Central memory CD8-positive, alpha-beta T cell (primary cell): ENCODE measurements around the gene FOLR2.

Experiments used
- ATAC-seq: fragments of 150-1000 bp; cut with Tn5 transposase; replicated peaks from 2 replicates; pipeline ENCODE4 v1.10.0; 2022; ENCODE audit warnings: mild to moderate bottlenecking, moderate FRiP score, moderate number of reproducible peaks; ENCODE audit not compliant: poor library complexity, severe bottlenecking; ENCODE audit errors: extremely low read depth
- DNase-seq, 2 donors: peaks; one replicate each; pipeline ENCODE4 v3.0.0; 2021; ENCODE audit warnings: low spot score in 2 of 2
- H3K27ac Mint-ChIP-seq: one replicate; pipeline ENCODE4 v1.8.0; 2022; ENCODE audit warnings: low read depth, mild to moderate bottlenecking, moderate library complexity, mixed read lengths
- H3K27me3 Mint-ChIP-seq: one replicate; pipeline ENCODE4 v1.8.0; 2022; ENCODE audit warnings: mixed read lengths
- H3K36me3 Mint-ChIP-seq: one replicate; pipeline ENCODE4 v1.8.0; 2022; ENCODE audit warnings: mild to moderate bottlenecking, moderate library complexity, mixed read lengths; ENCODE audit not compliant: insufficient read depth
- H3K4me1 Mint-ChIP-seq: one replicate; pipeline ENCODE4 v1.8.0; 2022; ENCODE audit warnings: mixed read lengths
- H3K4me3 Mint-ChIP-seq: one replicate; pipeline ENCODE4 v1.8.0; 2022; ENCODE audit warnings: mild to moderate bottlenecking, moderate library complexity, mixed read lengths
- H3K9me3 Mint-ChIP-seq: one replicate; pipeline ENCODE4 v1.8.0; 2022; ENCODE audit warnings: mixed read lengths

Gene FOLR2

DNA sequence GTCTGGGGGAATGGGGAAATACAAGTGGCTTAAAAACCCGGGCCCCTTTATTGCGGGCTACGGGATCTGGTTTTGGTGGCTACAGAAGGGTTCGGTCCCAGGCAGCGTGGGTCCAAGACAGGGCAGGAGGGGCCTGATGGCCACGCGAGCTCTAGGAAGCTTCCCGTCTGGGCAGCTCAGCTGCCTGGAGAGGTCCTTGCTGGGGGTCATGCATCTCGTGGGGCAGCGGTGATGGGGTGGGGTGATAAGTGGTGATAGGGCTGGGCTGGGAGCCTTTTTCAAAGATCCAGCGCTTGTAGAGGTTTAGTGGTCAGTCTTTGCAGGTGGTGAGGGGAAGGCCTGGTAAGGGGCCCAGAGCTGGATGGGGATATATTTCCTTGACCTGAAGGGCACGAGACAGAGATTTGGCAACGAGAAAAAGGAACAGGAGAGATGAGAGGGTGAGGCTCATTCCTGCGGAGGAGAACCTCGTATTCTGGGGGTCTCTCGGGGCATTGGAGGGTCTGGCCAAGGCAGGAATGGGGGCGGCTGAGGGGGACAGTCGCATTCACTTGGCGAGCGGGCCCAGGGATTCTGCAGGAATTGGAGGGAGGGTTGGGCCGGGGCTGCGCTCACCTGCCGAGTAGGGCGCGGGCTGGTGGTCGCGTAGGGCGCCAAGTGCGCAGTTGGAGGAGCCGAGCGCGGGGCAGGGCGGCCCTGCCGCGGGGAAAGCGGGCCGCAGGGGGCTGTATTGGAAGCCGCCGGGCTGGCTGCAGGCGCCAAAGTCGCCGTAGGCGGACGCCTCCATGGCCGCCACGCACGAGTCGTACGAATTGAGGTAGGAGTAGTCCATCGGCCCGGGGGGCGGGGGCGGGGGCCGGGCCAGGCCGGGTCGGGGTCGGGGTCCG, 26.8 kb downstream of the FOLR2 start:
- Mint-ChIP-seq H3K36me3 (peaks cover 2% of the 10 kb centered on the region), H3K9me3 (no peaks in the 10 kb centered on the region), H3K4me3 (no peak overlapping the region), H3K27ac (no peak overlapping the region), H3K27me3 (peaks cover 48% of the 10 kb centered on the region), H3K4me1 (peaks cover 21% of the 10 kb centered on the region)
- DNase-seq (no peak), ATAC-seq (no peak)

DNA sequence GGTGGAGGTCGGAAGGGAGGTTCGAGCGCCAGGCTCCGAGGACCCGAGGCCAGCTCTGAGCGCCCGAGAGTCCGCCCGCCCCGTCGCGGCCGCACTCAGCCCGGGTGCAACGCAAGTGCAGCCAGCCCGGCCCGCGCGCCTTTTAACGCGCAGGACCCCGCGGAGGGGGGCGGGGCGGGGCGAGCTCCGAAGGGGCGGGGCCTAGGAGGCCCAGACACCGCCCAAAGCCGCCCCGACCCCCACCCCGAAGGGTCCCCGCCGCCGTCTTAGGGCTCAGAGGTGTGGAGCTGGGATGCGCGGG, 27.4 kb downstream of the FOLR2 start, which contains the start of gene PHOX2A:
TSS of gene PHOX2A (minus strand) at position 117 of the 301 bp plus-strand sequence. CDS start 172 bp downstream, outside the sequence.
- H3K4me3 Mint-ChIP-seq: no peak within 1 kb of the TSS
- peaks cover 21% of the 10 kb centered on the region for H3K4me1 Mint-ChIP-seq
- peaks cover 45% of the 10 kb centered on the region for H3K27me3 Mint-ChIP-seq
- peaks cover 2% of the 10 kb centered on the region for H3K36me3 Mint-ChIP-seq
- DNase-seq (no peak), ATAC-seq (no peak)
- H3K27ac Mint-ChIP-seq: no peak within 1 kb of the TSS
- H3K9me3 Mint-ChIP-seq: no peaks in the 10 kb centered on the region

- Mint-ChIP-seq H3K27ac (no peak overlapping the region), H3K27me3 (peaks cover 41% of the 10 kb centered on the region), H3K36me3 (peaks cover 2% of the 10 kb centered on the region), H3K4me1 (peaks cover 16% of the 10 kb centered on the region), H3K4me3 (no peak overlapping the region), H3K9me3 (no peaks in the 10 kb centered on the region)
- no peak for ATAC-seq
- DNase-seq: no peak
These were observed 28.0 kb downstream of the FOLR2 start for GRCh38 chr11:72244361-72245262.

GRCh38 chr11:72245263-72245816, 28.7 kb downstream of the FOLR2 start:
- no peak for ATAC-seq
- H3K9me3 Mint-ChIP-seq: no peaks in the 10 kb centered on the region

GRCh38 chr11:72247584-72247983, 31.0 kb downstream of the FOLR2 start:
- Mint-ChIP-seq H3K27me3 (peaks cover 38% of the 10 kb centered on the region), H3K4me1 (peaks cover 6% of the 10 kb centered on the region), H3K36me3 (peaks cover 2% of the 10 kb centered on the region), H3K27ac (no peak overlapping the region), H3K4me3 (no peak overlapping the region), H3K9me3 (no peaks in the 10 kb centered on the region)
- ATAC-seq: no peak
- no peak for DNase-seq

More at GRCh38 chr11:72245263-72245816, 28.7 kb downstream of the FOLR2 start:
- Mint-ChIP-seq H3K4me1 (peaks cover 13% of the 10 kb centered on the region), H3K36me3 (peaks cover 2% of the 10 kb centered on the region), H3K27me3 (peaks cover 41% of the 10 kb centered on the region), H3K27ac (no peak overlapping the region), H3K4me3 (no peak overlapping the region)
- DNase-seq: no peak

DNA sequence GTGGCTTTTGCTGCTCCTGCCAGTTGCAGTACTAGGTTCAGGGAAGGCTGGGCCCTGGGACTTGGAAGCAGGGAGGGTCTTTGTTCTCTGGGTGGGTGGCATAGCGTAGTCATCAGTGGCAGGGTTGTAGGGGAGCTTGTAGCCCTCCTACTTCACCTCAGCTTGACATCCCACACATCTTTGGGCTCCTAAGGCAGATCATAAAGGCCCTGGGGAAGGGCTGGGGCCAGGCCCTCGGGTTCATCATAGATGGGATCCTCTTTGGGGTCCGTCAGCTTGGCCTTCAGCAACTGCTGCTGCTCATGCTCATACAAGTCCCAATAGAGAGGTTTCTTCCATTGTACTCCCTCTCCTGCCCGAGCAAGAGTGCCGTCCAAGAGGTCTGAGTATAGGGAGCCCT, 33.4 kb downstream of the FOLR2 start:
- Mint-ChIP-seq H3K4me3 (no peak overlapping the region), H3K4me1 (no peaks in the 10 kb centered on the region), H3K36me3 (peaks cover 2% of the 10 kb centered on the region), H3K27ac (peak overlapping the region; percentile 63), H3K9me3 (no peaks in the 10 kb centered on the region), H3K27me3 (peaks cover 42% of the 10 kb centered on the region)
- DNase-seq (no peak), ATAC-seq (no peak)

GRCh38 chr11:72250661-72251464, 34.3 kb downstream of the FOLR2 start:
- no peak overlapping the region for H3K4me3 Mint-ChIP-seq
- DNase-seq (no peak), ATAC-seq (no peak)
- H3K36me3 Mint-ChIP-seq: peaks cover 2% of the 10 kb centered on the region
- H3K27ac Mint-ChIP-seq: no peak overlapping the region
- H3K27me3 Mint-ChIP-seq: peaks cover 42% of the 10 kb centered on the region
- H3K4me1 Mint-ChIP-seq: no peaks in the 10 kb centered on the region
- no peaks in the 10 kb centered on the region for H3K9me3 Mint-ChIP-seq

DNA sequence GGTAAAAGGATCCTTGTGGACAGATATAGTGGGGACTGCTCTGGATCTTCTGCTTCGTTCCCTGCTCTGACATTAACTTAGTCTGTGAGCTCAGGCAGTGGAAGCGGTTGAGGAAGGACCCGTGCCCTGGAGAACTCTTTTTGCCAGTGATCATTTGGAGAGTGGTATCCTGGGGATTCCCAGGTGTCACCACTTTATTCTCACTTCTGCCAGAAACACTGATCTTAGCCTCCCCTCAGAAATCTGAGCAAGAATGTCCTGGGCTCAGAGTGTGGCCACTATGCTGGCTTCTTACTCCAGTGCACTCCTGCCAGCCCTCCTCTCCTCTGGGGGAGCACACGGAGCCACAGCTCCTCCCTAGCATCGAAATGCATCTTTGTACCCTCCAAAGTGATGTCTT, 35.0 kb downstream of the FOLR2 start:
- DNase-seq (no peak), ATAC-seq (no peak)
- Mint-ChIP-seq H3K27me3 (peaks cover 42% of the 10 kb centered on the region), H3K9me3 (no peaks in the 10 kb centered on the region), H3K4me1 (no peaks in the 10 kb centered on the region), H3K4me3 (no peak overlapping the region), H3K36me3 (peaks cover 2% of the 10 kb centered on the region), H3K27ac (no peak overlapping the region)

DNA sequence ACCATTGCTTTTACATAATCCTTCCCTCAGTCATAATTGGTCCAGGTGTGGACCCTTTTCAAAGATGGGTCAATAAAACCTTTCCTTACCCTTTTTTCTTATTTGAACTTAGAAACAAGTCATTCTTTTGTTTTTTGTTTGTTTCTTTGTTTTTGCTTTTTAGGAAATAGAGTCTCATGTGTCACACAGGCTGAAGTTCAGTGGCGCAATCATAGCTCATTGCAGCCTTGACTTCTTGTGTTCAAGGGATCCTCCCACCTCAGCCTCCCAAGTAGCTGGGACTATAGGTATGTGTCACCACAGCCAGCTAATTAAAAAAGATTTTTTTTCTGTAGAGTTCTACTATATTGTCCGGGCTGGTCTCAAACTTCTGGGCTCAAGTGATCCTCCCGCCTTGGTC, 36.8 kb downstream of the FOLR2 start:
- Mint-ChIP-seq H3K27me3 (peaks cover 42% of the 10 kb centered on the region), H3K9me3 (no peaks in the 10 kb centered on the region), H3K4me1 (no peaks in the 10 kb centered on the region), H3K36me3 (peaks cover 2% of the 10 kb centered on the region), H3K4me3 (no peak overlapping the region), H3K27ac (no peak overlapping the region)
- ATAC-seq (no peak), DNase-seq (no peak)

DNA sequence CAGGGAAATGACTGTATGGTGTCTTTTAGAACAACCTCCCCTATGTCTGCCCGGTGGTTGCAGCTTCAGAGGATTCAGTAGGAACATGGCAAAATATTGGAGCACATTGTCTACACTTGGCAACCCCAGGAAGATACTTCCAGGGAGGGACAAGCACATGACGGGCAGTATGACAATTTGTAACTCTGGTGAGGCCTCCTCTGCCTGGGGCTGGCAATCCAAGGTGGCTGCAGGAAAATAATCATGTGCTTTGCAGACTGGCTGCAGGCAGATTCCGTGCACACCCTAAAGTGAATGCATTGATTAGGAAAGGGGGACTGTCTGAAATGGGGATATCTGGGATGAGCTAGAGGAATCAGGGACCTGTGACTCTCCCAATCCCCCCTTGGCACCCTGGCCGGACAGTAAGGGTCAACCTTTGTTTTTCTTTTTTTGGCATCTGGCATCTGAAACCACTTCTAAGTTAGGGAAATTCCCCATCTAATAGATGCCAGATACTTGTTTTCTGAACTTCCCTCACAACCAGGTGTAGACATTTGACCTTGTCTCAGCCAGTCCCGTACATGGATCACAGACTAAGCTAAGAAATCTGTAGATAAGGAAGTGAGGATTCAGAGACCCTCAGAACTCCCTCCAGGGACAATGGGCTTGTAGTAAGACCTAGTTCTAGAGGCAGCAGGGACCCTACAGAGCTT, 37.9 kb downstream of the FOLR2 start:
- no peaks in the 10 kb centered on the region for H3K9me3 Mint-ChIP-seq
- DNase-seq (no peak), ATAC-seq (no peak)
- peaks cover 2% of the 10 kb centered on the region for H3K36me3 Mint-ChIP-seq
- no peak overlapping the region for H3K4me3 Mint-ChIP-seq
- H3K27me3 Mint-ChIP-seq: peaks cover 41% of the 10 kb centered on the region
- no peaks in the 10 kb centered on the region for H3K4me1 Mint-ChIP-seq
- no peak overlapping the region for H3K27ac Mint-ChIP-seq

- Mint-ChIP-seq H3K9me3 (no peaks in the 10 kb centered on the region), H3K4me1 (no peaks in the 10 kb centered on the region), H3K36me3 (no peaks in the 10 kb centered on the region), H3K4me3 (no peak overlapping the region), H3K27me3 (peaks cover 32% of the 10 kb centered on the region), H3K27ac (no peak overlapping the region)
- no peak for DNase-seq
- ATAC-seq: no peak
These were observed 41.0 kb downstream of the FOLR2 start for GRCh38 chr11:72257570-72257969.
